ENCODE data around the gene WBP2.

WBP2 gene

GRCh38 chr17:75843577-75844529, 11.3 kb downstream of the WBP2 start, which contains the start of gene UNC13D:
Gene UNC13D, minus strand, starts transcription at chr17:75844404. Its CDS starts 67 bp downstream, at chr17:75844337.
- FAIRE-seq, result no peak

GRCh38 chr17:75842963-75843576, 12.1 kb downstream of the WBP2 start:
- FAIRE-seq, result no peak

- FAIRE-seq, result no peak
Measured at GRCh38 chr17:75842411-75842810, 12.7 kb downstream of the WBP2 start.

GRCh38 chr17:75840799-75841164, 14.4 kb downstream of the WBP2 start:
- FAIRE-seq, result no peak

- FAIRE-seq, result no peak
Measured at GRCh38 chr17:75839942-75840798, 15.0 kb downstream of the WBP2 start.

- FAIRE-seq, result no peak
Measured at GRCh38 chr17:75838410-75838809, 16.7 kb downstream of the WBP2 start.

- no peak for FAIRE-seq
Measured at GRCh38 chr17:75837899-75838298, 17.2 kb downstream of the WBP2 start.

- FAIRE-seq, result no peak
Measured at GRCh38 chr17:75836605-75837004, 18.5 kb downstream of the WBP2 start.

- no peak for FAIRE-seq
Measured at GRCh38 chr17:75835654-75835987, 19.5 kb downstream of the WBP2 start.

- FAIRE-seq, result no peak
Measured at GRCh38 chr17:75834928-75835653, 20.0 kb downstream of the WBP2 start.

GRCh38 chr17:75834279-75834920, 20.7 kb downstream of the WBP2 start:
- FAIRE-seq, result no peak

GRCh38 chr17:75832652-75833400, 22.3 kb downstream of the WBP2 start:
- FAIRE-seq, result peak; percentile 86

- FAIRE-seq, result no peak
Measured at GRCh38 chr17:75832164-75832651, 22.9 kb downstream of the WBP2 start.

GRCh38 chr17:75831032-75831571, 24.0 kb downstream of the WBP2 start:
- no peak for FAIRE-seq

GRCh38 chr17:75830164-75831031, 24.7 kb downstream of the WBP2 start:
- no peak for FAIRE-seq

GRCh38 chr17:75829747-75830146, 25.4 kb downstream of the WBP2 start:
- FAIRE-seq, result no peak

- FAIRE-seq, result no peak
Measured at GRCh38 chr17:75828741-75829140, 26.4 kb downstream of the WBP2 start.

GRCh38 chr17:75828076-75828400, 27.1 kb downstream of the WBP2 start:
- FAIRE-seq, result no peak

- FAIRE-seq, result no peak
Measured at GRCh38 chr17:75827308-75828075, 27.6 kb downstream of the WBP2 start.

All from G401.6 (cell line).